Vagina (tissue), 2 donors: ENCODE data around the gene SLC16A11.

ENCODE experiments used
- CTCF ChIP-seq, 3 experiments: fragments of 450-650 bp in 2 of 3; fragments of 200-600 bp in 1 of 3; sonication (generic) in 1 of 3; IDR thresholded peaks; one replicate each; pipeline ENCODE4 v1.5.1; 2017 to 2019; ENCODE audit warnings: antibody characterized with exemption in 3 of 3, mild to moderate bottlenecking in 2 of 3, moderate library complexity in 2 of 3
- POLR2A ChIP-seq, 2 donors: fragments of 450-650 bp; IDR thresholded peaks; one replicate each; pipeline ENCODE4 v1.6.1; 2017; ENCODE audit warnings: antibody characterized with exemption in 2 of 2, mild to moderate bottlenecking in 2 of 2, moderate library complexity in 2 of 2
- POLR2AphosphoS5 ChIP-seq, 2 donors: sonication (generic); formaldehyde crosslinking; IDR thresholded peaks; one replicate each; pipeline ENCODE4 v1.9.0; 2017; ENCODE audit warnings: antibody characterized with exemption in 2 of 2, mild to moderate bottlenecking in 2 of 2, low read depth in 1 of 2; ENCODE audit not compliant: insufficient read depth in 1 of 2

GRCh38 chr17:7047566-7047965, 3.7 kb upstream of the SLC16A11 start:
- TF ChIP-seq POLR2AphosphoS5 (IDR thresholded peaks at IDR 0.05; ENCODE audit: insufficient read depth in 1 of 2, low read depth in 1 of 2), result no peak
- TF ChIP-seq CTCF (IDR thresholded peaks at IDR 0.05), result no peak
- no peak for TF ChIP-seq POLR2A (IDR thresholded peaks at IDR 0.05)
